Thoracic aorta (tissue), 2 donors: ENCODE data around the gene UBE2Q1. TPM values are rescaled to one million over a fixed set of nuclear protein-coding genes. Genes with fewer than 3 reads are reported as not detected.

ENCODE experiments used
- ATAC-seq: fragments of 150-250 bp; one replicate; pipeline ENCODE4 v1.8.0; 2017; ENCODE audit warnings: low read depth; ENCODE audit not compliant: insufficient number of reproducible peaks, low FRiP score
- DNase-seq: peaks from one replicate; pipeline ENCODE4 v3.0.0-alpha.2; 2020; ENCODE audit warnings: low spot score
- H3K27ac ChIP-seq, 2 donors: fragments of 200-600 bp; sonication (generic); 1 replicate in 1 of 2; 2 replicates in 1 of 2; pipeline ENCODE4 v1.5.1; 2016; ENCODE audit warnings: mild to moderate bottlenecking in 2 of 2, moderate library complexity in 2 of 2
- H3K27me3 ChIP-seq: fragments of 200-600 bp; sonication (generic); replicated peaks from 2 replicates; pipeline ENCODE4 v1.6.0; 2016; ENCODE audit warnings: mild to moderate bottlenecking; ENCODE audit not compliant: insufficient read depth
- H3K36me3 ChIP-seq: fragments of 200-600 bp; sonication (generic); one replicate; pipeline ENCODE4 v1.5.1; 2016
- H3K4me1 ChIP-seq, 2 donors: fragments of 200-600 bp; sonication (generic); 1 replicate in 1 of 2; 2 replicates in 1 of 2; pipeline versions ENCODE4 v1.5.1 to v1.6.0; 2016; ENCODE audit warnings: low read depth in 2 of 2, mild to moderate bottlenecking in 1 of 2; ENCODE audit not compliant: control insufficient read depth in 1 of 2
- H3K4me3 ChIP-seq: fragments of 200-600 bp; sonication (generic); 2 replicates; pipeline ENCODE4 v1.5.1; 2016; ENCODE audit warnings: mild to moderate bottlenecking
- H3K9me3 ChIP-seq: fragments of 200-600 bp; sonication (generic); 2 replicates; pipeline ENCODE4 v1.5.1; 2016
- total RNA-seq, 2 donors: library from RNA; depleted of rRNA; stranded (reverse); fragments of >200 nt; gene quantifications; one replicate each; pipeline versions ENCODE4 v1.1.0 to v1.2.3, GENCODE V29; 2016
- TF ChIP-seq, protein P1 (sequence below): fragments of 200-600 bp; sonication (generic); IDR thresholded peaks from one replicate; pipeline ENCODE4 v1.5.1; 2019; ENCODE audit warnings: antibody characterized with exemption

Gene UBE2Q1
- total RNA-seq, 2 donors from 2014 or later = 28.4 to 49.5 TPM

DNA sequence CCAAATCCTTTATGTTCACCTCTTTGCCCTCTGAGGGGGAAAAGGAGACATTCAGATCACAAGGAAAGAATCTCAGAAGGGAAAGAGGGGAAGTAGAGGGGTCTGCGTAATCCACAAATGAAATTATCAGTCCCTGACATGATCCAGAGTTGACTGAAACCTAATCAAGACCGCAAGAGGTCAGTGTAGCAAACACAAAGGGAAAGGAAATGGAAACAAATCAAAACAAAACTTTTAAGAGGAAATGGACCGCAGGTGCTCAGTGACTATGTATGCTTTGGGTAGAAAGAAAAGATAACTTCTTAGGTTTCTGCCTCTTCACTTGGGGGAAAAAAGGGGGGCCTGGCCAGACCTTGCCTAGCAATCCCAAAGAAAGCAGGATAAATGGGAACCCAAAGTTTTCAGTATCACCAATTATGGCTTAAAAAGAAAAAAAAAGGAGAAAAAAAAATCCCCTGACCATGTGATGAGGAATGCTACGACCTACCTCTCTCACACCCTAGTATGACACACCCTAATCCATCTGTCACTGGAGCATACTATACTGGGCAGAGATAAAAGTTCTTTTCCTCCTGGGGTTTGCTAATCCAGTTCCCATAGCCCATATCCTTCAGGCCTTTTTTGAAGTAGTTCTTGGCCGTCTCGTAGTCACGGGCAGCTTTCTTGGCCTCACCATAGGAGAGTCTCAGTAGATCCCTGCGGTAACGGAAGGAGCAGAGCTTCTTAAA lies 26.0 kb upstream of the UBE2Q1 start:
- H3K36me3 ChIP-seq = peaks cover 96% of the 10 kb centered on the region
- H3K27me3 ChIP-seq = no peaks in the 10 kb centered on the region
- no peaks in the 10 kb centered on the region for H3K4me1 ChIP-seq
- H3K4me3 ChIP-seq = no peak overlapping the region
- ATAC-seq (no peak), DNase-seq (no peak)
- TF ChIP-seq, protein P1, sequence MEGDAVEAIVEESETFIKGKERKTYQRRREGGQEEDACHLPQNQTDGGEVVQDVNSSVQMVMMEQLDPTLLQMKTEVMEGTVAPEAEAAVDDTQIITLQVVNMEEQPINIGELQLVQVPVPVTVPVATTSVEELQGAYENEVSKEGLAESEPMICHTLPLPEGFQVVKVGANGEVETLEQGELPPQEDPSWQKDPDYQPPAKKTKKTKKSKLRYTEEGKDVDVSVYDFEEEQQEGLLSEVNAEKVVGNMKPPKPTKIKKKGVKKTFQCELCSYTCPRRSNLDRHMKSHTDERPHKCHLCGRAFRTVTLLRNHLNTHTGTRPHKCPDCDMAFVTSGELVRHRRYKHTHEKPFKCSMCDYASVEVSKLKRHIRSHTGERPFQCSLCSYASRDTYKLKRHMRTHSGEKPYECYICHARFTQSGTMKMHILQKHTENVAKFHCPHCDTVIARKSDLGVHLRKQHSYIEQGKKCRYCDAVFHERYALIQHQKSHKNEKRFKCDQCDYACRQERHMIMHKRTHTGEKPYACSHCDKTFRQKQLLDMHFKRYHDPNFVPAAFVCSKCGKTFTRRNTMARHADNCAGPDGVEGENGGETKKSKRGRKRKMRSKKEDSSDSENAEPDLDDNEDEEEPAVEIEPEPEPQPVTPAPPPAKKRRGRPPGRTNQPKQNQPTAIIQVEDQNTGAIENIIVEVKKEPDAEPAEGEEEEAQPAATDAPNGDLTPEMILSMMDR = no peak
- no peak overlapping the region for H3K27ac ChIP-seq
- no peaks in the 10 kb centered on the region for H3K9me3 ChIP-seq

DNA sequence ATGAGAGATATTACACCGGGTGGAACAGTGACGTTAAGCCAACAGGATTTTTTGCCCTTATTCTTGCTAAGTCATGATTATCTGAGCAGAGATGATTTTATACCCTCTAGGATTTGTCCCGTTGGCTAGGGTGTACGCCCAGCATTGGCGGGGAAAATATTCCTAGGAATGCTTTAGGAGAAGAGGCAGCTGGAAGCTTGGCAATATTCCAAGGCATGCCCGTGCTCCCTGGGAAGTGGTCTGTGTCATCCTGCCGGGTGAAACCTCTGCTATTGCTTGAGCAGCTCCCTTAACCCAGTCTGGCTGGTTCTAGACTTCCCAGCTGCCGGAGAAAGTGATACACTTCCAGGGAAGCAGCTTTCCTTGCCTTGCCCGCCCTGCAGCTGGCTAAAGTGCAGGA lies 25.3 kb upstream of the UBE2Q1 start:
- no peak overlapping the region for H3K27ac ChIP-seq
- DNase-seq = no peak
- H3K36me3 ChIP-seq = peaks cover 93% of the 10 kb centered on the region
- no peaks in the 10 kb centered on the region for H3K27me3 ChIP-seq
- H3K9me3 ChIP-seq = no peaks in the 10 kb centered on the region
- TF ChIP-seq, protein P1 = no peak
- H3K4me3 ChIP-seq = no peak overlapping the region
- ATAC-seq = no peak
- H3K4me1 ChIP-seq = no peaks in the 10 kb centered on the region

DNA sequence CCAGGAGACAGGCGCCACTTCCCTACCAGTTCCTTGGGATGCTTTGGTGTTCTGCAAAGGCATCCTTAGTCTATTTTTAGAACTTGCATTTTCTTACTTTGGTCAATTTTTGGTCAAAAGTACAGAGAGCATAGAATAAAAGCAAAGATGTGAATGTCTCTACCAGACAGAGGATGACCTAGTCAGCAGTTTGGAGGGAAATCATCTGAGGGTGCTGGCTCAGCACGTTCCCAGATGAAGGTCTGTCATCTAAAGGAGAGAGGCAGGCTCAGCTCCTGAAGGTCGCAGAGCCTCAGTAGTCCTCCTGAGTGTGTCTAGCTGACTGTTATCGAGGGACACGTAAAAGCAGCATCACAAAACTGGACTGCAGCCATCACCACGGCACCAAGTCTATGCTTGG lies 24.4 kb upstream of the UBE2Q1 start:
- H3K9me3 ChIP-seq = no peaks in the 10 kb centered on the region
- DNase-seq (no peak), ATAC-seq (no peak)
- no peak overlapping the region for H3K4me3 ChIP-seq
- H3K4me1 ChIP-seq = no peaks in the 10 kb centered on the region
- H3K27me3 ChIP-seq = no peaks in the 10 kb centered on the region
- H3K36me3 ChIP-seq = peaks cover 87% of the 10 kb centered on the region
- TF ChIP-seq, protein P1 = no peak
- no peak overlapping the region for H3K27ac ChIP-seq

DNA sequence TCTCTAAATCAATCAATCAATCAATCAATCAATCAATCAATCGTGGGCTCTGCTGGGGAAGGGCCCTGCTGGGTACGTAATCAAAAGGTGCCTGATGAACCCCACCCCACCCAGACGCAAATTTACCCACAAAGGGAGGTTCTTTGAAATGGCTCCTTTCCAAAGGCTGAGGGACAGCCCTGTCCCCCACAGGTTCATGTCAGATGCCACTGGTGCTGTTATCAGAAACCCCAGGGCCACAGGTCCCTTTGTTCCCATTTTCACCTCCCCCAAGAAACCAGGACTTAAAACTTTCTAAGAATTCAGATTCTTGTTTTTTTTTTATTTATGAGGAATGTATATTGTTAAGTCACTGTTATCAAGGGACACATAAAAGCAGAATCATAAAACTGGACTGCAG lies 23.3 kb upstream of the UBE2Q1 start:
- TF ChIP-seq, protein P1 = no peak
- ATAC-seq (no peak), DNase-seq (no peak)
- no peak overlapping the region for H3K4me3 ChIP-seq
- H3K9me3 ChIP-seq = no peaks in the 10 kb centered on the region
- no peaks in the 10 kb centered on the region for H3K27me3 ChIP-seq
- no peak overlapping the region for H3K27ac ChIP-seq
- peaks cover 76% of the 10 kb centered on the region for H3K36me3 ChIP-seq
- no peaks in the 10 kb centered on the region for H3K4me1 ChIP-seq

DNA sequence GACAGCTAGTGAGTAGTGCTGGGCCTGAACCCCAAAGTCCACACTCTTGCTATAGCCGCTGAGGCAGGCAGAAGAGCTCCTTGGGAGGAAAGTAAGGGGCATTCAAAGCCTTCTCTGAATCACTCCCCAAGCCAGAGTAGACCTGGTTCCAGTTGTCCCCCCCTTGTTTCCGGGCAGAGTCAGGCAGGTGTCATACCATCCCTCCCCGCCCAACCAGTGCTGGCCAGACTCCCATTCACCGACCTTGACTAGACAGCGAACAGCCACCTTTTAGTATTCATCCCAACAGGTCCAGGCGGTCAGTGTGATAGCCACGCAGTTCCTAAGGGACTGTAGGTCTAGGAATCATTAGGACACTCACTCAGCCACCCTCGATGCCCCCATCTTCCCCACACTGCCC lies 20.9 kb upstream of the UBE2Q1 start:
- ATAC-seq (no peak), DNase-seq (no peak)

More for the DNA sequence above, 20.9 kb upstream of the UBE2Q1 start:
- Histone ChIP-seq H3K36me3 (peaks cover 52% of the 10 kb centered on the region), H3K4me1 (no peaks in the 10 kb centered on the region), H3K9me3 (no peaks in the 10 kb centered on the region), H3K27me3 (no peaks in the 10 kb centered on the region), H3K4me3 (no peak overlapping the region), H3K27ac (no peak overlapping the region)
- TF ChIP-seq, protein P1 = no peak
